ENCODE results near the gene CD300LB.

- TF ChIP-seq, protein P1, sequence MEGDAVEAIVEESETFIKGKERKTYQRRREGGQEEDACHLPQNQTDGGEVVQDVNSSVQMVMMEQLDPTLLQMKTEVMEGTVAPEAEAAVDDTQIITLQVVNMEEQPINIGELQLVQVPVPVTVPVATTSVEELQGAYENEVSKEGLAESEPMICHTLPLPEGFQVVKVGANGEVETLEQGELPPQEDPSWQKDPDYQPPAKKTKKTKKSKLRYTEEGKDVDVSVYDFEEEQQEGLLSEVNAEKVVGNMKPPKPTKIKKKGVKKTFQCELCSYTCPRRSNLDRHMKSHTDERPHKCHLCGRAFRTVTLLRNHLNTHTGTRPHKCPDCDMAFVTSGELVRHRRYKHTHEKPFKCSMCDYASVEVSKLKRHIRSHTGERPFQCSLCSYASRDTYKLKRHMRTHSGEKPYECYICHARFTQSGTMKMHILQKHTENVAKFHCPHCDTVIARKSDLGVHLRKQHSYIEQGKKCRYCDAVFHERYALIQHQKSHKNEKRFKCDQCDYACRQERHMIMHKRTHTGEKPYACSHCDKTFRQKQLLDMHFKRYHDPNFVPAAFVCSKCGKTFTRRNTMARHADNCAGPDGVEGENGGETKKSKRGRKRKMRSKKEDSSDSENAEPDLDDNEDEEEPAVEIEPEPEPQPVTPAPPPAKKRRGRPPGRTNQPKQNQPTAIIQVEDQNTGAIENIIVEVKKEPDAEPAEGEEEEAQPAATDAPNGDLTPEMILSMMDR (IDR thresholded peaks at IDR 0.05) = no peak
- TF ChIP-seq EP300 (IDR thresholded peaks at IDR 0.05) (no peak), POLR2AphosphoS5 (IDR thresholded peaks at IDR 0.05) (no peak)
Observed at GRCh38 chr17:74477411-74477810, 53.9 kb downstream of the CD300LB start.

All from sigmoid colon (tissue), 4 donors.